ENCODE results near the gene STX16. TPM values are rescaled to one million over a fixed set of nuclear protein-coding genes. Genes with fewer than 3 reads are reported as not detected.

The STX16 gene
- total RNA-seq, 1 experiment from 2014 or later = 97.0 TPM

Other genes with a start within 250 kb of the STX16 start
- not detected in 2 replicates for gene APCDD1L, start 135.9 kb upstream of the STX16 start, total RNA-seq (2022)
- gene NPEPL1, start 41.5 kb downstream of the STX16 start, total RNA-seq (2022) = 32.9 and 41.9 TPM in 2 replicates
- gene GNAS-AS1, start 199.6 kb downstream of the STX16 start, total RNA-seq (2022) = 4.2 and 5.1 TPM in 2 replicates
- 1,877 and 1,936 TPM in 2 replicates for gene GNAS, start 201.4 kb downstream of the STX16 start, total RNA-seq (2022)